Measurements from ENCODE around the gene ACKR1.
A peak's percentile ranks its signal among the peaks of the same experiment; 100 is the strongest.

The ACKR1 gene, protein sequence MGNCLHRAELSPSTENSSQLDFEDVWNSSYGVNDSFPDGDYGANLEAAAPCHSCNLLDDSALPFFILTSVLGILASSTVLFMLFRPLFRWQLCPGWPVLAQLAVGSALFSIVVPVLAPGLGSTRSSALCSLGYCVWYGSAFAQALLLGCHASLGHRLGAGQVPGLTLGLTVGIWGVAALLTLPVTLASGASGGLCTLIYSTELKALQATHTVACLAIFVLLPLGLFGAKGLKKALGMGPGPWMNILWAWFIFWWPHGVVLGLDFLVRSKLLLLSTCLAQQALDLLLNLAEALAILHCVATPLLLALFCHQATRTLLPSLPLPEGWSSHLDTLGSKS

GRCh38 chr1:159204161-159205141, at the start of gene ACKR1:
ACKR1 (plus strand) TSS chr1:159204875; CDS start chr1:159204960, 85 bp downstream.
- Histone ChIP-seq H3K79me2 (ENCODE audit: control insufficient read depth, low read length) (no peaks in the 10 kb centered on the region), H3K27ac (ENCODE audit: low read depth, low read length) (no peak within 1 kb of the TSS), H3F3A (ENCODE audit: control insufficient read depth, insufficient read depth) (no peaks in the 10 kb centered on the region), H3K4me2 (ENCODE audit: low read length) (no peak within 1 kb of the TSS), H4K20me1 (ENCODE audit: control insufficient read depth, insufficient read depth, low read depth, low read length) (no peaks in the 10 kb centered on the region), H3K4me1 (ENCODE audit: control insufficient read depth, low read length) (no peaks in the 10 kb centered on the region), H3K4me3 (ENCODE audit: low read length) (no peak within 1 kb of the TSS), H3K9me3 (ENCODE audit: control insufficient read depth, insufficient read depth, low read length) (no peaks in the 10 kb centered on the region), H3K36me3 (ENCODE audit: control insufficient read depth, low read length) (no peaks in the 10 kb centered on the region), H3K9me2 (replicated peaks; ENCODE audit: control insufficient read depth, low read length) (no peaks in the 10 kb centered on the region), H3K27me3 (ENCODE audit: control insufficient read depth, low read length) (peaks cover 7% of the 10 kb centered on the region; the same call in 1 of the 2 replicates)
- no peak for TF ChIP-seq CTCF (IDR thresholded peaks at IDR 0.05; ENCODE audit: low read depth, low read length, poor library complexity, severe bottlenecking)
- TF ChIP-seq EZH2phosphoT487 (IDR thresholded peaks at IDR 0.05; ENCODE audit: borderline replicate concordance, low read length), result no peak

GRCh38 chr1:159161001-159161718, 43.5 kb upstream of the ACKR1 start:
- no peaks in the 10 kb centered on the region for H3K36me3 ChIP-seq (ENCODE audit: control insufficient read depth, low read length)
- H3K4me3 ChIP-seq (ENCODE audit: low read length), result no peak overlapping the region
- no peaks in the 10 kb centered on the region for H3K79me2 ChIP-seq (ENCODE audit: control insufficient read depth, low read length)
- H3K27ac ChIP-seq (ENCODE audit: low read depth, low read length), result no peak overlapping the region
- peak; percentile 98 for TF ChIP-seq CTCF (IDR thresholded peaks at IDR 0.05; ENCODE audit: low read depth, low read length, poor library complexity, severe bottlenecking)
- TF ChIP-seq EZH2phosphoT487 (IDR thresholded peaks at IDR 0.05; ENCODE audit: borderline replicate concordance, low read length), result no peak
- no peaks in the 10 kb centered on the region for H4K20me1 ChIP-seq (ENCODE audit: control insufficient read depth, insufficient read depth, low read depth, low read length)
- H3F3A ChIP-seq (ENCODE audit: control insufficient read depth, insufficient read depth), result no peaks in the 10 kb centered on the region
- H3K4me2 ChIP-seq (ENCODE audit: low read length), result no peak overlapping the region
- H3K27me3 ChIP-seq (ENCODE audit: control insufficient read depth, low read length), result peaks cover 6% of the 10 kb centered on the region
- H3K4me1 ChIP-seq (ENCODE audit: control insufficient read depth, low read length), result no peaks in the 10 kb centered on the region
- no peaks in the 10 kb centered on the region for H3K9me3 ChIP-seq (ENCODE audit: control insufficient read depth, insufficient read depth, low read length)
- no peaks in the 10 kb centered on the region for H3K9me2 ChIP-seq (replicated peaks; ENCODE audit: control insufficient read depth, low read length)

DNA sequence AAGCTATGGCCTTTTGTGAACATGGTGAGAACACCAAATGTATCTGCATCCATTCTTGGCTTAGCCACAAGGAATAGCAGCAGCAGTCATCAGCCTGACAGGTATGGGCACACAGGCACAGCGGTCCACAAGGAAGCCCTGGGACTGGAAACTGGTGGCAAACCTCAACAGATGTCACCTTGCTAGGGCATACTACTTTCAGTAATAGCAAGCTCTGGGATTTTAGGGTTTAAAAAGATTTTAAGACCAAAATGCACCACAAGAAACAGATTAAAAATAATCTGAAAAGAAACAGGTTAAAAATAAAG, 43.0 kb upstream of the ACKR1 start:
- no peak overlapping the region for H3K4me3 ChIP-seq (ENCODE audit: low read length)
- no peaks in the 10 kb centered on the region for H3K79me2 ChIP-seq (ENCODE audit: control insufficient read depth, low read length)
- no peaks in the 10 kb centered on the region for H3F3A ChIP-seq (ENCODE audit: control insufficient read depth, insufficient read depth)
- no peaks in the 10 kb centered on the region for H3K9me2 ChIP-seq (replicated peaks; ENCODE audit: control insufficient read depth, low read length)
- no peaks in the 10 kb centered on the region for H3K36me3 ChIP-seq (ENCODE audit: control insufficient read depth, low read length)
- no peak for TF ChIP-seq EZH2phosphoT487 (IDR thresholded peaks at IDR 0.05; ENCODE audit: borderline replicate concordance, low read length)
- no peak for TF ChIP-seq CTCF (IDR thresholded peaks at IDR 0.05; ENCODE audit: low read depth, low read length, poor library complexity, severe bottlenecking)
- H4K20me1 ChIP-seq (ENCODE audit: control insufficient read depth, insufficient read depth, low read depth, low read length), result no peaks in the 10 kb centered on the region
- H3K27me3 ChIP-seq (ENCODE audit: control insufficient read depth, low read length), result peaks cover 8% of the 10 kb centered on the region
- H3K9me3 ChIP-seq (ENCODE audit: control insufficient read depth, insufficient read depth, low read length), result no peaks in the 10 kb centered on the region
- H3K4me1 ChIP-seq (ENCODE audit: control insufficient read depth, low read length), result no peaks in the 10 kb centered on the region
- no peak overlapping the region for H3K4me2 ChIP-seq (ENCODE audit: low read length)
- no peak overlapping the region for H3K27ac ChIP-seq (ENCODE audit: low read depth, low read length)
